HepG2 (cell line): ENCODE measurements around the gene TPRG1L. TPM values are rescaled to one million over a fixed set of nuclear protein-coding genes. Genes with fewer than 3 reads are reported as not detected.

Source experiments
- ATAC-seq: fragments of 200-7000 bp; cut with Tn5 transposase; 3 replicates; pipeline ENCODE4 v1.9.1; 2020; ENCODE audit warnings: mild to moderate bottlenecking, moderate library complexity
- BruUV-seq: library from RNA; stranded (reverse); fragments of 400-500 nt; replicated peaks from 2 replicates; lab custom pipeline; 2021; lab: Mats Ljungman, UMichigan
- CTCF ChIA-PET: fragments of 300-600 bp; formaldehyde crosslinking; extraction: SDS; loops from one replicate; lab custom pipeline; 2021; ENCODE audit warnings: low total read pairs, inconsistent platforms, low intra/inter-chr PET ratio; lab: Yijun Ruan, JAX
- POLR2A ChIA-PET: fragments of 350-600 bp; sonication (Branson Sonifier 250); formaldehyde crosslinking; loops from one replicate; lab custom pipeline; 2020; ENCODE audit warnings: antibody characterized with exemption, inconsistent platforms; lab: Yijun Ruan, JAX
- DNase-seq: peaks from one replicate; pipeline ENCODE4 v3.0.0-alpha.2; 2015; ENCODE audit warnings: low spot score
- FAIRE-seq: peaks from 3 replicates; lab custom pipeline; 2011; peaks lifted over from hg19 to GRCh38; lab: Jason Lieb, UNC
- H2AFZ ChIP-seq: one replicate; pipeline ENCODE4 v1.6.1; 2011; ENCODE audit warnings: low read length, inconsistent platforms
- H3K27ac ChIP-seq: fragments of 300-600 bp; 3 replicates; pipeline ENCODE4 v1.8.0; 2011; ENCODE audit warnings: mixed run types, mild to moderate bottlenecking, mixed read lengths, low read length, inconsistent platforms; ENCODE audit not compliant: insufficient read depth; ENCODE audit errors: extremely low read length
- H3K27me3 ChIP-seq, 2 experiments: fragments of 200-600 bp in 1 of 2; 2 replicates in 1 of 2; 3 replicates in 1 of 2; pipeline versions ENCODE4 v1.6.0 to v1.8.0; 2011; ENCODE audit warnings: low read length in 2 of 2, mild to moderate bottlenecking in 2 of 2, moderate library complexity in 2 of 2, inconsistent platforms in 1 of 2; ENCODE audit not compliant: insufficient read depth in 2 of 2, control insufficient read depth in 1 of 2
- H3K36me3 ChIP-seq, 2 experiments: fragments of 200-600 bp in 1 of 2; replicated peaks in 1 of 2; 2 replicates in 1 of 2; 3 replicates in 1 of 2; pipeline versions ENCODE4 v1.5.1 to v1.8.0; 2011; ENCODE audit warnings: low read length in 2 of 2, inconsistent platforms in 1 of 2; ENCODE audit not compliant: insufficient read depth in 2 of 2, control insufficient read depth in 1 of 2
- H3K4me1 ChIP-seq: 2 replicates; pipeline ENCODE4 v1.5.1; 2012; ENCODE audit warnings: low read length, inconsistent platforms; ENCODE audit not compliant: insufficient read depth
- H3K4me2 ChIP-seq: 2 replicates; pipeline ENCODE4 v1.6.0; 2011; ENCODE audit warnings: low read depth, low read length, inconsistent platforms
- H3K4me3 ChIP-seq, 3 experiments: fragments of 200-600 bp in 1 of 3; sonication (generic), shearing (Covaris generic) in 1 of 3; replicated peaks in 1 of 3; 2 replicates each; pipeline ENCODE4 v1.5.1; 2011 to 2016; ENCODE audit warnings: low read length in 3 of 3, inconsistent platforms in 2 of 3, low read depth in 2 of 3, mild to moderate bottlenecking in 2 of 3, control low read depth in 1 of 3, mixed read lengths in 1 of 3; ENCODE audit not compliant: insufficient read depth in 1 of 3
- H3K79me2 ChIP-seq: one replicate; pipeline ENCODE4 v1.6.1; 2011; ENCODE audit warnings: low read length, inconsistent platforms; ENCODE audit not compliant: insufficient read depth
- H3K9ac ChIP-seq: 2 replicates; pipeline ENCODE4 v1.6.0; 2011; ENCODE audit warnings: mild to moderate bottlenecking, low read depth, low read length, inconsistent platforms; ENCODE audit not compliant: insufficient read depth
- H3K9me3 ChIP-seq: 2 replicates; pipeline ENCODE4 v1.5.1; 2012; ENCODE audit warnings: mild to moderate bottlenecking, low read length
- H4K20me1 ChIP-seq: 2 replicates; pipeline ENCODE4 v1.6.0; 2011; ENCODE audit warnings: inconsistent platforms, mild to moderate bottlenecking, low read length, moderate library complexity; ENCODE audit not compliant: insufficient read depth
- CHD4 ChIP-seq: fragments of 200-600 bp; sonication (generic); IDR thresholded peaks from 2 replicates; pipeline ENCODE4 v1.7.0; 2017; ENCODE audit warnings: mild to moderate bottlenecking, low read length, borderline replicate concordance
- HOXA7 ChIP-seq: sonication (generic); formaldehyde crosslinking; IDR thresholded peaks from 2 replicates; pipeline ENCODE4 v1.8.1; 2022; ENCODE audit warnings: mild to moderate bottlenecking, missing genetic modification reagents, moderate library complexity
- IRX3 ChIP-seq: sonication (generic); formaldehyde crosslinking; IDR thresholded peaks from 2 replicates; pipeline ENCODE4 v1.8.1; 2023; ENCODE audit warnings: mild to moderate bottlenecking, low read depth, missing genetic modification reagents, borderline replicate concordance
- MLLT10 ChIP-seq: sonication (generic); formaldehyde crosslinking; IDR thresholded peaks from 2 replicates; pipeline ENCODE4 v1.4.0; 2020; ENCODE audit warnings: missing genetic modification reagents
- MTF1 ChIP-seq: sonication (generic); formaldehyde crosslinking; IDR thresholded peaks from 2 replicates; pipeline ENCODE4 v1.5.0; 2020; ENCODE audit warnings: missing genetic modification reagents
- PHF21A ChIP-seq: sonication (generic); formaldehyde crosslinking; IDR thresholded peaks from 2 replicates; pipeline ENCODE4 v1.5.0; 2020; ENCODE audit warnings: mild to moderate bottlenecking, missing genetic modification reagents
- PREB ChIP-seq: sonication (generic); formaldehyde crosslinking; IDR thresholded peaks from 2 replicates; pipeline ENCODE4 v1.4.0; 2020; ENCODE audit warnings: missing genetic modification reagents
- SMAD9 ChIP-seq: sonication (generic); formaldehyde crosslinking; IDR thresholded peaks from 2 replicates; pipeline ENCODE4 v1.5.1; 2020; ENCODE audit warnings: mild to moderate bottlenecking, missing genetic modification reagents
- SRF ChIP-seq: IDR thresholded peaks from 2 replicates; pipeline ENCODE4 v1.6.1; 2011; ENCODE audit warnings: mild to moderate bottlenecking, low read depth, low read length, moderate library complexity
- TBP ChIP-seq: sonication (generic); formaldehyde crosslinking; IDR thresholded peaks from 2 replicates; pipeline ENCODE4 v1.5.0; 2020; ENCODE audit warnings: missing genetic modification reagents
- TRAFD1 ChIP-seq: sonication (generic); formaldehyde crosslinking; IDR thresholded peaks from 2 replicates; pipeline ENCODE4 v1.5.1; 2020; ENCODE audit warnings: missing genetic modification reagents, mild to moderate bottlenecking, borderline replicate concordance
- ZBTB20 ChIP-seq: sonication (generic); formaldehyde crosslinking; IDR thresholded peaks from 2 replicates; pipeline ENCODE4 v1.8.1; 2023; ENCODE audit warnings: missing genetic modification reagents, low read depth, mild to moderate bottlenecking, borderline replicate concordance
- ZNF282 ChIP-seq: fragments of 450-650 bp; IDR thresholded peaks from 2 replicates; pipeline ENCODE4 v1.6.1; 2018; ENCODE audit not compliant: partially characterized antibody
- WGBS: methylation state at CpG from one replicate; pipeline ENCODE4 v1.1.6; 2017; ENCODE audit warnings: low lambda C conversion rate; 5-methylcytosine and 5-hydroxymethylcytosine counted together
- in situ Hi-C: cut with HindIII; loops from 2 replicates; pipeline ENCODE4 v1.10.0; 2017; ENCODE audit warnings: low pct_unique_long_range_greater_than_20kb; ENCODE audit not compliant: extremely low pct_ligation_motif_present
- intact Hi-C: fragments of 100-400 bp; cut with micrococcal nuclease; formaldehyde crosslinking; loops from one replicate; pipeline ENCODE4 v1.10.0; 2022; ENCODE audit not compliant: unreplicated experiment
- polyA plus RNA-seq, 8 experiments: library from polyadenylated mRNA; depleted of rRNA in 3 of 8; stranded (reverse) in 7 of 8; unstranded in 1 of 8; fragments of >200 nt; fragmentation: Illumina TruSeq in 4 of 8; extraction: Trizol in 4 of 8; gene quantifications; 2 replicates each; pipeline versions ENCODE4 v1.2.1 to v1.2.3, GENCODE V29; 2011 to 2016; ENCODE audit warnings: low read depth in 4 of 8, missing spikeins in 1 of 8, mixed read lengths in 1 of 8; ENCODE audit not compliant: insufficient read depth in 1 of 8
- total RNA-seq, 5 experiments: library from RNA; depleted of rRNA; stranded (reverse); fragments of >200 nt; fragmentation: Illumina TruSeq; extraction: Trizol; gene quantifications; 2 replicates each; pipeline ENCODE4 v1.2.3, GENCODE V29; 2016; ENCODE audit warnings: low read depth in 1 of 5

Gene TPRG1L
- total and polyA plus RNA-seq, 2 of the 13 experiments (the other 11 are each of a cell fraction or from before 2014, with no cell fraction given): 21.3 to 37.4 TPM

- TF ChIP-seq PREB (no peak), HOXA7 (no peak), TRAFD1 (CRISPR knock-in tag) (no peak)
Observed at GRCh38 chr1:3586986-3587759, 37.6 kb upstream of the TPRG1L start (continued).

- POLR2A ChIA-PET: no interaction called here
- Histone ChIP-seq H3K4me2 (no peak overlapping the region), H3K4me1 (peaks cover 27% of the 10 kb centered on the region), H3K9me3 (no peaks in the 10 kb centered on the region), H2AFZ (no peak overlapping the region)
- ATAC-seq (no peak; the same call in 2 of the 3 replicates), DNase-seq (no peak)
- no peak for TF ChIP-seq ZBTB20 (CRISPR knock-in tag)
- TF ChIP-seq TBP: no peak
- no peak for TF ChIP-seq CHD4
- TF ChIP-seq IRX3 (CRISPR knock-in tag): no peak
- TF ChIP-seq SRF: no peak
- no peak for TF ChIP-seq ZNF282
- TF ChIP-seq PHF21A: no peak
- no peak for TF ChIP-seq MLLT10 (CRISPR knock-in tag)
- TF ChIP-seq MTF1: no peak
- no peak for TF ChIP-seq SMAD9 (CRISPR knock-in tag)
- TF ChIP-seq, all 625 proteins: peak for 0
- in situ Hi-C loops: no loop called here
- Histone ChIP-seq H3K9ac (no peak overlapping the region), H3K27me3 (peaks cover 4 to 41% of the 10 kb centered on the region in 2 experiments), H3K4me3 (no peak overlapping the region), H3K79me2 (no peaks in the 10 kb centered on the region), H4K20me1 (no peaks in the 10 kb centered on the region; the same call in 1 of the 2 replicates), H3K36me3 (no peaks in the 10 kb centered on the region), H3K27ac (no peak overlapping the region)
- intact Hi-C loops: no loop called here
- BruUV-seq: no TSS peak
- CTCF ChIA-PET: interaction anchor here (0.8 to 1.8 kb wide), 3 partner anchors 27 to 33 kb away, joined by 3 to 13 read pairs (median 6); no protein-coding TSS in a partner anchor
- 36% methylated on average over 4 of the region's 5 CpGs for WGBS
- FAIRE-seq: no peak
Observed at GRCh38 chr1:3588395-3588794, 36.4 kb upstream of the TPRG1L start.
